SK-N-SH (cell line): ENCODE results near the gene SLC26A1. TPM values are rescaled to one million over a fixed set of nuclear protein-coding genes. Genes with fewer than 3 reads are reported as not detected.

ENCODE experiments used
- CTCF ChIA-PET: fragments of 300-600, 350-600 bp; formaldehyde crosslinking; extraction: SDS; loops from one replicate; lab custom pipeline; 2021; lab: Yijun Ruan, JAX
- POLR2A ChIA-PET: fragments of 350-600 bp; sonication (Branson Sonifier 250); formaldehyde crosslinking; extraction: SDS; loops from one replicate; lab custom pipeline; 2020; ENCODE audit warnings: antibody characterized with exemption, inconsistent platforms; lab: Yijun Ruan, JAX
- DNase-seq: peaks from one replicate; pipeline ENCODE4 v3.0.0; 2012
- H2AFZ ChIP-seq: fragments of 200-600 bp; sonication (generic); 2 replicates; pipeline ENCODE4 v1.8.1; 2016; ENCODE audit warnings: antibody characterized with exemption, mild to moderate bottlenecking, low read depth
- H3F3A ChIP-seq: fragments of 200-600 bp; sonication (generic); replicated peaks from 2 replicates; pipeline ENCODE3; 2016; ENCODE audit warnings: antibody characterized with exemption, mild to moderate bottlenecking; ENCODE audit not compliant: insufficient read depth
- H3K27ac ChIP-seq, 2 experiments: fragments of 200-500 bp in 1 of 2; fragments of 200-600 bp in 1 of 2; sonication (Bioruptor generic) in 1 of 2; sonication (generic), shearing (Covaris generic) in 1 of 2; 2 replicates each; pipeline versions ENCODE4 v1.5.1 to v1.6.1; 2014 to 2016; ENCODE audit warnings: low read depth in 2 of 2, inconsistent platforms in 1 of 2, low read length in 1 of 2, mild to moderate bottlenecking in 1 of 2, mixed read lengths in 1 of 2
- H3K27me3 ChIP-seq: fragments of 200-600 bp; sonication (generic), shearing (Covaris generic); 2 replicates; pipeline ENCODE4 v1.6.1; 2016; ENCODE audit warnings: mixed run types; ENCODE audit not compliant: insufficient read depth
- H3K36me3 ChIP-seq, 2 experiments: fragments of 200-500 bp in 1 of 2; fragments of 200-600 bp in 1 of 2; sonication (Bioruptor generic) in 1 of 2; sonication (generic) in 1 of 2; replicated peaks in 1 of 2; 2 replicates each; pipeline versions ENCODE3 to v1.5.1; 2014 to 2016; ENCODE audit warnings: low read length in 1 of 2, mild to moderate bottlenecking in 1 of 2; ENCODE audit not compliant: insufficient read depth in 2 of 2, control insufficient read depth in 1 of 2
- H3K4me1 ChIP-seq, 2 experiments: fragments of 200-500 bp in 1 of 2; fragments of 200-600 bp in 1 of 2; sonication (Bioruptor generic) in 1 of 2; sonication (generic), shearing (Covaris generic) in 1 of 2; 2 replicates each; pipeline versions ENCODE4 v1.5.1 to v1.6.1; 2014 to 2016; ENCODE audit warnings: low read depth in 1 of 2, low read length in 1 of 2, mixed run types in 1 of 2; ENCODE audit not compliant: insufficient read depth in 2 of 2, control insufficient read depth in 1 of 2
- H3K4me2 ChIP-seq: fragments of 200-600 bp; sonication (generic), shearing (Covaris generic); 2 replicates; pipeline ENCODE4 v1.6.1; 2017; ENCODE audit warnings: mixed run types
- H3K4me3 ChIP-seq, 2 experiments: fragments of 200-500 bp in 1 of 2; fragments of 200-600 bp in 1 of 2; sonication (Bioruptor generic) in 1 of 2; sonication (generic), shearing (Covaris generic) in 1 of 2; 2 replicates each; pipeline versions ENCODE4 v1.5.1 to v1.8.1; 2014 to 2016; ENCODE audit warnings: low read depth in 2 of 2, inconsistent platforms in 1 of 2, low read length in 1 of 2, mild to moderate bottlenecking in 1 of 2, mixed read lengths in 1 of 2, moderate library complexity in 1 of 2
- H3K79me2 ChIP-seq: fragments of 200-600 bp; sonication (generic); 2 replicates; pipeline ENCODE4 v1.8.1; 2017; ENCODE audit warnings: mild to moderate bottlenecking; ENCODE audit not compliant: insufficient read depth
- H3K9ac ChIP-seq: fragments of 200-600 bp; sonication (generic); 2 replicates; pipeline ENCODE4 v1.6.1; 2017; ENCODE audit warnings: mixed run types
- H3K9me2 ChIP-seq: fragments of 200-600 bp; sonication (generic); 2 replicates; pipeline ENCODE4 v1.6.1; 2017; ENCODE audit warnings: mixed run types
- H3K9me3 ChIP-seq: fragments of 200-600 bp; sonication (generic); 2 replicates; pipeline ENCODE4 v1.6.1; 2017; ENCODE audit warnings: mixed run types, mild to moderate bottlenecking, moderate library complexity
- H4K20me1 ChIP-seq: fragments of 200-600 bp; sonication (generic); 2 replicates; pipeline ENCODE4 v1.6.1; 2017; ENCODE audit warnings: mild to moderate bottlenecking, mixed run types; ENCODE audit not compliant: insufficient read depth
- CHD2 ChIP-seq: fragments of 150-350 bp; IDR thresholded peaks from 2 replicates; pipeline ENCODE4 v1.6.1; 2018; ENCODE audit warnings: low read length; ENCODE audit not compliant: partially characterized antibody
- EP300 ChIP-seq, 2 experiments: IDR thresholded peaks; 2 replicates each; pipeline versions ENCODE4 v1.4.0 to v1.6.1; 2012; ENCODE audit warnings: borderline replicate concordance in 1 of 2, low read depth in 1 of 2, low read length in 1 of 2
- JUND ChIP-seq: IDR thresholded peaks from 2 replicates; pipeline ENCODE4 v1.4.0; 2012
- MEF2A ChIP-seq: IDR thresholded peaks from 2 replicates; pipeline ENCODE4 v1.4.0; 2012; ENCODE audit warnings: low read depth, borderline replicate concordance
- NFIC ChIP-seq: IDR thresholded peaks from 2 replicates; pipeline ENCODE4 v1.4.0; 2012; ENCODE audit warnings: borderline replicate concordance
- RCOR1 ChIP-seq: fragments of 150-350 bp; IDR thresholded peaks from 2 replicates; pipeline ENCODE4 v1.6.1; 2017; ENCODE audit warnings: antibody characterized with exemption, low read length
- RFX5 ChIP-seq: IDR thresholded peaks from 2 replicates; pipeline ENCODE4 v1.6.1; 2012; ENCODE audit warnings: mild to moderate bottlenecking, improper control_type of control experiment, low read length
- SIN3A ChIP-seq: IDR thresholded peaks from 2 replicates; pipeline ENCODE4 v1.6.1; 2012; ENCODE audit warnings: low read depth, mild to moderate bottlenecking, low read length, moderate library complexity, borderline replicate concordance
- TEAD4 ChIP-seq: IDR thresholded peaks from 2 replicates; pipeline ENCODE4 v1.4.0; 2012; ENCODE audit warnings: mild to moderate bottlenecking, borderline replicate concordance; ENCODE audit not compliant: insufficient read depth
- YY1 ChIP-seq: IDR thresholded peaks from 2 replicates; pipeline ENCODE4 v1.4.0; 2012; ENCODE audit warnings: low read depth, mild to moderate bottlenecking
- WGBS: methylation state at CpG from one replicate; pipeline ENCODE4 v1.1.6; 2017; ENCODE audit warnings: low lambda C conversion rate; 5-methylcytosine and 5-hydroxymethylcytosine counted together
- polyA plus RNA-seq, 3 experiments: library from polyadenylated mRNA; depleted of rRNA; stranded (reverse); fragments of >200 nt; gene quantifications; 2 replicates each; pipeline ENCODE4 v1.2.3, GENCODE V29; 2012
- TF ChIP-seq, protein P1 (sequence below): fragments of 200-600 bp; sonication (generic); IDR thresholded peaks from 2 replicates; pipeline ENCODE4 v1.6.1; 2017; ENCODE audit warnings: antibody characterized with exemption, mild to moderate bottlenecking, moderate library complexity
- TF ChIP-seq, protein P2 (sequence below): fragments of 150-350 bp; IDR thresholded peaks from 2 replicates; pipeline ENCODE4 v1.6.1; 2017; ENCODE audit warnings: antibody characterized with exemption, low read length, low read depth, borderline replicate concordance
- TF ChIP-seq, protein P3 (sequence below): IDR thresholded peaks from 2 replicates; pipeline ENCODE4 v1.4.0; 2012; ENCODE audit warnings: low read depth, borderline replicate concordance
- TF ChIP-seq, protein P4 (sequence below): IDR thresholded peaks from 2 replicates; pipeline ENCODE4 v1.4.0; 2012; ENCODE audit warnings: low read depth

Gene SLC26A1
- polyA plus RNA-seq, 1 of the 3 experiments (the other 2 are of a cell fraction), result 0.05 TPM

DNA sequence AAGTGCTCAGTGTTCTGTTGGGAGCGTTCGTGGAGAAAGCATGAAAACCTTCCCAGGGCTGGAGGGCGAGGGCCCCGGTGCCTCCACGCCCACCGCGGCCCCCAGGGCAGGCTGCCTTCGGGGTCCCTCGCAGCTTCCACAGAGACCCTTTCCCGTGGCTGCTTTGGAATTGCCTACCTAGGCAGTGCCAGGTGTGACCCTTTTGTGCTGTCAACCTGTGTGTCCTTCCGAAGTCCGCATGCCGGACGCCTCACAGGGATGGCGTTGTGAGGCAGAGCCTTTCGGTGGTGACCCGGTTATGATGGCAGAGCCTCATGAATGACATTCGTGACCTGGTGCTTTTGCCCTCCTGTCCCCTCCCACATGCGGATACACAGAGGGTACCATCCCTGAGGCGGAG, 43.5 kb downstream of the SLC26A1 start:
- Histone ChIP-seq H3K27ac (no peak overlapping the region), H3K9me3 (no peaks in the 10 kb centered on the region), H2AFZ (no peak overlapping the region), H3K4me3 (no peak overlapping the region), H3K36me3 (no peaks in the 10 kb centered on the region), H3K79me2 (no peaks in the 10 kb centered on the region), H3K9me2 (no peaks in the 10 kb centered on the region), H3K4me1 (no peaks in the 10 kb centered on the region), H3K4me2 (no peak overlapping the region), H4K20me1 (no peaks in the 10 kb centered on the region), H3K9ac (no peak overlapping the region), H3K27me3 (no peaks in the 10 kb centered on the region), H3F3A (no peaks in the 10 kb centered on the region)
- POLR2A ChIA-PET, result no interaction called here
- peak; percentile 10 for DNase-seq
- TF ChIP-seq CHD2 (no peak), EP300 (IDR thresholded peaks at IDR 0.05; ENCODE audit: borderline replicate concordance in 1 of 2, low read depth in 1 of 2, low read length in 1 of 2) (no peak), SIN3A (no peak), MEF2A (no peak), YY1 (no peak), JUND (no peak), NFIC (no peak), TEAD4 (no peak), RCOR1 (no peak), RFX5 (no peak)
- TF ChIP-seq, protein P1, sequence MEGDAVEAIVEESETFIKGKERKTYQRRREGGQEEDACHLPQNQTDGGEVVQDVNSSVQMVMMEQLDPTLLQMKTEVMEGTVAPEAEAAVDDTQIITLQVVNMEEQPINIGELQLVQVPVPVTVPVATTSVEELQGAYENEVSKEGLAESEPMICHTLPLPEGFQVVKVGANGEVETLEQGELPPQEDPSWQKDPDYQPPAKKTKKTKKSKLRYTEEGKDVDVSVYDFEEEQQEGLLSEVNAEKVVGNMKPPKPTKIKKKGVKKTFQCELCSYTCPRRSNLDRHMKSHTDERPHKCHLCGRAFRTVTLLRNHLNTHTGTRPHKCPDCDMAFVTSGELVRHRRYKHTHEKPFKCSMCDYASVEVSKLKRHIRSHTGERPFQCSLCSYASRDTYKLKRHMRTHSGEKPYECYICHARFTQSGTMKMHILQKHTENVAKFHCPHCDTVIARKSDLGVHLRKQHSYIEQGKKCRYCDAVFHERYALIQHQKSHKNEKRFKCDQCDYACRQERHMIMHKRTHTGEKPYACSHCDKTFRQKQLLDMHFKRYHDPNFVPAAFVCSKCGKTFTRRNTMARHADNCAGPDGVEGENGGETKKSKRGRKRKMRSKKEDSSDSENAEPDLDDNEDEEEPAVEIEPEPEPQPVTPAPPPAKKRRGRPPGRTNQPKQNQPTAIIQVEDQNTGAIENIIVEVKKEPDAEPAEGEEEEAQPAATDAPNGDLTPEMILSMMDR, result no peak
- TF ChIP-seq, protein P2, sequence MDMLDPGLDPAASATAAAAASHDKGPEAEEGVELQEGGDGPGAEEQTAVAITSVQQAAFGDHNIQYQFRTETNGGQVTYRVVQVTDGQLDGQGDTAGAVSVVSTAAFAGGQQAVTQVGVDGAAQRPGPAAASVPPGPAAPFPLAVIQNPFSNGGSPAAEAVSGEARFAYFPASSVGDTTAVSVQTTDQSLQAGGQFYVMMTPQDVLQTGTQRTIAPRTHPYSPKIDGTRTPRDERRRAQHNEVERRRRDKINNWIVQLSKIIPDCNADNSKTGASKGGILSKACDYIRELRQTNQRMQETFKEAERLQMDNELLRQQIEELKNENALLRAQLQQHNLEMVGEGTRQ, result no peak
- TF ChIP-seq, protein P3, sequence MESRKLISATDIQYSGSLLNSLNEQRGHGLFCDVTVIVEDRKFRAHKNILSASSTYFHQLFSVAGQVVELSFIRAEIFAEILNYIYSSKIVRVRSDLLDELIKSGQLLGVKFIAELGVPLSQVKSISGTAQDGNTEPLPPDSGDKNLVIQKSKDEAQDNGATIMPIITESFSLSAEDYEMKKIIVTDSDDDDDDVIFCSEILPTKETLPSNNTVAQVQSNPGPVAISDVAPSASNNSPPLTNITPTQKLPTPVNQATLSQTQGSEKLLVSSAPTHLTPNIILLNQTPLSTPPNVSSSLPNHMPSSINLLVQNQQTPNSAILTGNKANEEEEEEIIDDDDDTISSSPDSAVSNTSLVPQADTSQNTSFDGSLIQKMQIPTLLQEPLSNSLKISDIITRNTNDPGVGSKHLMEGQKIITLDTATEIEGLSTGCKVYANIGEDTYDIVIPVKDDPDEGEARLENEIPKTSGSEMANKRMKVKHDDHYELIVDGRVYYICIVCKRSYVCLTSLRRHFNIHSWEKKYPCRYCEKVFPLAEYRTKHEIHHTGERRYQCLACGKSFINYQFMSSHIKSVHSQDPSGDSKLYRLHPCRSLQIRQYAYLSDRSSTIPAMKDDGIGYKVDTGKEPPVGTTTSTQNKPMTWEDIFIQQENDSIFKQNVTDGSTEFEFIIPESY, result no peak
- TF ChIP-seq, protein P4, sequence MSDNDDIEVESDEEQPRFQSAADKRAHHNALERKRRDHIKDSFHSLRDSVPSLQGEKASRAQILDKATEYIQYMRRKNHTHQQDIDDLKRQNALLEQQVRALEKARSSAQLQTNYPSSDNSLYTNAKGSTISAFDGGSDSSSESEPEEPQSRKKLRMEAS, result no peak
- CTCF ChIA-PET, result no interaction called here
- WGBS, result 85% methylated on average over 15 of the region's 20 CpGs
